ENCODE data around the gene SIRT5. TPM values are rescaled to one million over a fixed set of nuclear protein-coding genes. Genes with fewer than 3 reads are reported as not detected.

Gene SIRT5
- total RNA-seq: 10 to 100 TPM; 13.6 to 14.7 TPM

GRCh38 chr6:13574571-13575376 lies at the start of gene SIRT5:
SIRT5 (plus strand) TSS chr6:13574601; CDS start chr6:13584111, 9,510 bp downstream.

GRCh38 chr6:13614926-13615791 lies 40.8 kb downstream of the SIRT5 start, which contains the start of gene NOL7:
NOL7 (plus strand) TSS chr6:13615335; CDS start chr6:13615359, 24 bp downstream.

Other genes starting within 250 kb of the SIRT5 start
- 10 to 100 TPM; 15.2 to 16.4 TPM for gene TBC1D7, start 246.1 kb upstream of the SIRT5 start, total RNA-seq
- gene GFOD1, start 87.0 kb upstream of the SIRT5 start, total RNA-seq: 1 to 10 TPM; 2.4 to 2.5 TPM
- 10 to 100 TPM; 53.8 to 54.1 TPM for gene NOL7, start 40.7 kb downstream of the SIRT5 start, total RNA-seq
- 10 to 100 TPM; 46.8 to 48.4 TPM for gene RANBP9, start 137.2 kb downstream of the SIRT5 start, total RNA-seq
- gene MCUR1, start 240.0 kb downstream of the SIRT5 start, total RNA-seq: 10 to 100 TPM; 16.3 to 19.5 TPM

All from activated naive CD4-positive, alpha-beta T cell treated with anti-CD3 and anti-CD28 coated beads, Interleukin-2, amount 10 ng/mL, durations not matched to agents 5 hours and 36 hours (primary cell).